GM21367 (cell line): ENCODE results near the gene DNAH2.
A peak's percentile ranks its signal among the peaks of the same experiment; 100 is the strongest.

Experiments
- ATAC-seq: cut with Tn5 transposase; IDR thresholded peaks from one replicate; pipeline ENCODE4 v1.9.1; 2021; ENCODE audit not compliant: unreplicated experiment

Gene DNAH2

DNA sequence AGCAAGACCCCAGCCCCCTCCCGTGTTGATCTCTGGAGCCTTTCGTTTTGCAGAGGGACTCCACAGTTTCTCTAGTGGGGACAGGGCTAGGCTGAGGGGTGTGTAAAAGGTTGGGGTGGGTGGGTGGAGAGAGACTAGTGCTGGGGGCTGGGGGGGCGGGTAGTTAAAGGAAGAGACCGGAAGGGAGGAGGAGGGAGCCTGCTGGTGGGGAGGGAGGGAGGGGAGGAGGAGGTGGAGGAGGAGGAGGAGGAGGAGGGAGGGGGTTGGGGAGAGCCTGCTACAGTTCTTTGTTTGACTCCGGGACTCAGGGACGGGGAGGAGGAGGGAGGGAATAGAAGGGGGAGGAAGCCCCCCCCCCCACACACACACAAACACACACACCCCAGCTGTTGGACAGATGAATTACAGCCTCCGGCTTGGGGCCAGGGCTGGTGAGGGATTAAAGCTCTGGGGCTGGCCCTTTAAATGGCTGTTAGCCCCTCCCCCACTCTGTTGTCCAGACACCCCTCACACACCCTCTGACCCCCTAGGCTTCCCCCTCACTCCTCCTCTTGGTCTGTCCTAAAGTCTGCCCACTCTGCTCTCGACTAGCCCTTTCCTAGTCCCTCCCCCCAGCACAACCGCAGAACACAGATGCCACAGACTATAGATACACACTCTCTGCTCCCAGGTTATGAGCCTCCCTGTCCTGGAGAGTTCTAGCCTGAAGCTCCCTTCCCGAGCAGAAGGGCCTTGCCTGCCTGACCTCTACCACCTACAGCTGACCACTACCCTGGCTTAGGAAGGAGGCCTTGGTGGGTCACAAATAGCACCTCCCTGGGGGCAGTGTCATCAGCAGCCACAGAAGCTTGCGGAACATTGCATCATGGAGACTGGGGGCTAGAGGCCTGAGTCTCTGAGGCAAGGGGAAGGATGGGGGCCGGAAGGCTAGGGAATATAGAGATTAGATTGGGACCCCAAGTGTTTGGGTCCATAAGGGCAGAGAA lies 120.8 kb downstream of the DNAH2 start:
- no peak for ATAC-seq

DNA sequence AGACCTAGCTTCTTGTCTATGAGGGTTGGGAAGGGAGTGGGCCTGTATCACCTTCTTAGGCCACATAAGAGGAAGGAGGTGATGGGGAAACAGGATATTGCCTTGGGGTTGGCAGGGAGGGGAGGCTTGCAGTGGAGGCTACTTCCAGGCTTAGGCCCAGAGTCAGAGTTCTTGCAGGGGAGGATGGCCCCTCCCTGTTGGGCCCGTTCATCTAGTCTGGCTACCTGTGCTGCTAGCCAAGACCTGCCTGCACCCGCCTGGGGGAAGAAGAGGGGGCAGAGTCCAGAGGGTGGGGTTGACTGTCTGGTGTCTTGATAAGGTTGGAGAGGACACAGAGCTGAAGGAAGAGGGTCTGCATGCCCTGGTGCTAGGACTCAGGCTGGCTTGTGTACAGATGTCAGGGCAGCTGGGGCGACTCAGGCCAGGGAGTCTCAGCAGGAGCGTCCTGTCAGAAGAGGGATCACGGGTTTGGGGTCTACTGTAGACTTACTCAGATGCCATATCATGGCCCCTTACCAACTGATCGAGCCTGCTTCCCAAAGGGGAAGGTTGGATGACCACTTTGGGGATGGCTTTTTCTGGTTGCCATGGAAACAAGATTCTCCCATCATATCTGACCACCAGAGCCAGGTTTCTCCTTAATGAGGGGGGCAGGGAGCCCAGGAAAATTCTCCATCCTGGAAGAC lies 121.8 kb downstream of the DNAH2 start:
- ATAC-seq, result no peak

GRCh38 chr17:7839876-7840261 lies 122.3 kb downstream of the DNAH2 start:
- no peak for ATAC-seq

GRCh38 chr17:7840441-7840840 lies 122.9 kb downstream of the DNAH2 start:
- no peak for ATAC-seq

- ATAC-seq, result no peak
Observed at GRCh38 chr17:7840875-7841274, 123.3 kb downstream of the DNAH2 start.

DNA sequence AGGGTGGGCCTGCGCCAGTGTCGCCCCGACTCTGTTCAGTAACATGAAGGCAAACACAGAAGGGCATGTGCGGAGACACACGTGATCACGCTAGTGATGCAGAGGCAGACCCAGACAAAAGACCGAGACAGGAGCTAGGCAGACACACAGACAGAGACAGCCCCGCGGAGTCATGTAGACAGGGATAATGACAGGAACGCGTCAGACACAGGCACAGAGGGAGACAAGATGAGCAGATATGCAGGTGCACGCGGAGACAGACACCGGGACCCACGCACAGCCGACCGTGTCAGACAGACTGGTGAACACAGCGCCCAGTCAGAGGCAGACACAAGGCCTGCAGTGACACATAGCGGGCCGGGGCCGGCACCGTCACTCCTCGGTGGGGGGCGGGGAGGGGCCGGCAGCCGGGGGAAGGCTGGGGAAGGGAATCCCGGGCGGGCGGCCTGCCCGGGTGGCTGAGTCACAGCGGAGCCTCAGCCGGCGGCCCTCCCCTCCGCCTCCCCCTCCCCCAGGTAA lies 123.9 kb downstream of the DNAH2 start:
- ATAC-seq, result no peak

DNA sequence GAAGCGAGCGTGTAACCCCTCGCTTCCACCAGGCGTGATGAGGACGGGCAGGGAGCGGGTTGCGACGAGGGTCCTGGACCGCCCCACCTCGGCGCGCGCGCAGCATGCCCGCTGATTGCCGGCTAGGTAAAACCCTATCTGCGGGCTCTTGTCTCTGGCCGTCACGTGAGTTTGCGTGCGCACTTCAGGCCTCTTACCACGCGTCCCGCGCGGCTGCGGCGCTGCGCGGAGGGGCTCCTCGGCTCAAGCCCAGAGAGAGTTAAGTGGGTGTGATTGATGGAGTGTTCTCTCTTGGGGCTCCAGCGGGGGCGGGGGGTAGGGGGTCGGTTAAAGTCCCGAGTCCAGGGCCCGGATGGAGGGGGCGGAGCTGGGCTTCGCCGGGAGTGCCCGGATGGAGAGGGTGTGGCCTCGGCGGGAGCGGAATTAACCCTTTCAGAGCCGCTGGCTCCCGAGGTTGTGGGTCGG lies 124.4 kb downstream of the DNAH2 start:
- ATAC-seq, result no peak

DNA sequence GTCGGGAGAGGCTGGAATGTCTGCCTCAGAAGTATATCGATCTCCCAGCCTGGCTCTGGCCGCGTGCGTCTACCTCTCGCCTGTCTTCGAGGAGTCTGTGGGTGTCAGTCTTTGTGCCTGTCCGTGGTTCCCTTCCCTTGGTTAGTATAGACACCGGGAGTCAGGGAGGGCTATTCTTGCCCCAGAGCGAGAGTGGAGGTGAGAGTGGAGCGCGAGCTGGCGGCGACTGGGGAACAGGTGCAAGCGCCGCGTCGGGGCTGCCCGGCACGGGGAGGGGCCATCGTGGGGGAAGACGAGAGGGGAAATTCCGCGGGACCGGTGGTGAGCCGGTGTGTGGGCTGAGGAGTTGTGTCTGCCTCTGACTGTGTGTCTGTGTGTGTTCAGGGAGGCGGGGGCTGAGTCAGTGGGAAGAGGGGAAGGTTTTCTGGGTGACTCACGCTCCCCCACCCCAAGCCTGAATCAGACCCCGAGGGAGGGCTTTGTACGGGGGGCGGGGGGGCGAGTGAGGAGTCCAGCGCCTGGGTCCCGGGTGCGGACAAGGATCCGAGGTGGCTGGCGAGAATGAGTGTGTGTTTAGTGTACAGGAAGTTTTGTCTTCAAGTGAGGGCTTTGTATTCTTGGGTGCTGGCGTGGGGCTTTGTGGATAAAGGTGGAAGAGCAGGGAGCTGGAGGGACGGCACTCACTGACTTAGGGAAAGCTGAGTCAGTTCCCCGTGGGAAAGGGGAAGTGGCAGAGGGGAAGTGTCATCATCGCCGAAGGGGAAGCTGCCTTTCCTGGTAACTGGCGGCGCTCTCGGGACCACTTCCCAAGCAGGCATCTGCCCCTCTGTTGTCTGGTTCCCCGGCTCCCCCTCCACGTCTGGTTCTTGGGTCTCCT lies 125.1 kb downstream of the DNAH2 start:
- ATAC-seq, result no peak

DNA sequence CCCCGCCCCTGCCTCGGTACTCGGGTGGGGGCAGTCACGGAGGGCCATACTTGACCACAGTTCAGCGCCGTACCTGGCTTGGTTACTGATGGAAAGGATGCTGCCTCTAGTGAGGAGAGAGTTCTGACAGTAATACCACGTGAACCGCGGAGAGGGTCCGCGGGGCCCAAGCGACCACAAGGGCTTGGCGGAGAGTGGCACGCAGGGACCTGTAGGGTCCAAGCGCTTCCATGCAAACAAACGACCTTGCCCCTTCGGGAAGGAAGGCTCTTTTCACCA lies 125.7 kb downstream of the DNAH2 start:
- ATAC-seq, result no peak

DNA sequence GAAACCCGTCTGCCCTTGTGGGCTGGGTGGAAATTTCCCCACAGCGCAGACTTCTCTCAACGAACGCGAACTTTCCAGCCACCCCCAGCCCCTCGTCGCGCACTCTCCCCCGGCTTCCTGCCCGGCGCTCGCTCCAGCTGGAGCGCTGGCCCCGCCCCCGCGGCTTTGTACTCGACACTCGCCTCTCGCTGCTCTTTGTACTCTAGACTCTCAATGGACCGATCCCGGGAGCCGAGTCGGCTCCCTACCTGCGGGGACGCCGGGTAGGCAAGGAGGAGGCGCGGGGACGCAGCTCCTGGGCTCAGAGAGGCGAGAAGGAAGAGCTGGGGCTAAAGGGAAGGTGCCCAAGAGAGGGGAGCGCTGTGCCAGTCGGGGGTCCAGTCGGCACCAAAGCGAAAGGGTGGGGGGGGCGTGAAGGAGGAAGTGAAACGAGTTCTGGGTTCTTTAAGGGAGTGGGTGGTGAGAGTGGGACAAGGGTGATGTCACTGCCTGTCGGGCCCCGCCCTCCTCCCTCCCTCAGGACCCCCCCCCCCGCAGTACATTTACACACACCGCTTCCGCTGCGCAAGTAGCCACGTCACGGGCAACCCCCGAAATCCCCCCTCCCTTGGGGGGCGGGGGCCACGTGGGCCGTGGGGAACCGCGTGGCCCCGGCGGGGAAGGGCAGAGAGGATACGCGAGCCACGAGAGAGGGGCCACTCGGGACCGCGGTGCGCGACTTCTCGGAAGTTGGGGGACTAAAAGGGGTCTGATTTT lies 126.2 kb downstream of the DNAH2 start:
- ATAC-seq, result no peak

GRCh38 chr17:7844292-7845154 lies 127.0 kb downstream of the DNAH2 start:
- peak; percentile 29 for ATAC-seq

DNA sequence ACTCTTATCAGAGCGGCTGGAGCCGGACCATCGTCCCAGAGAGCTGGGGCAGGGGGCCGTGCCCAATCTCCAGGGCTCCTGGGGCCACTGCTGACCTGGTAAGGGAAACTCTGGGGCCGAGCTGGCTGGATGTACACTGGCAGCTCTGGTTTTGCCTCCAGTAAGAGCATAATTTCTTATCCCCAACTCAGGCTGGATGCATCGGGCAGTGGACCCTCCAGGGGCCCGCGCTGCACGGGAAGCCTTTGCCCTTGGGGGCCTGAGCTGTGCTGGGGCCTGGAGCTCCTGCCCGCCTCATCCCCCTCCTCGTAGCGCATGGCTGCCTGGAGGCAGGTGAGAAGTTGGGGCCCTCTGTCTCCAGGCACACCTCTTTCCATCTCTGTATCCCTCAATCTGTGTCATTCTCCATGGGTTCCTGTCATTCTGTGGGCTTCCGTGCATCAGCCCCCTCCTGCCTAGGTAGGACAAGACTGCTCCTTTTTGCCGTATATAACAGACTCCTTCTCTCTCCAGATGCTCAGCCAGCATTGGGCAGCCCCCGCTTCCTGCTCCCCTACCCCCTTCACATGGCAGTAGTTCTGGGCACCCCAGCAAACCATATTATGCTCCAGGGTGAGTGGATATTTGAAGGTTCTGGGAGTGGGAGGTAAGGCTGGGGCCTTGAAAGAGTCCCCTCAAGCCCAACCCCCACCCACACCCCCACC lies 128.0 kb downstream of the DNAH2 start:
- no peak for ATAC-seq

DNA sequence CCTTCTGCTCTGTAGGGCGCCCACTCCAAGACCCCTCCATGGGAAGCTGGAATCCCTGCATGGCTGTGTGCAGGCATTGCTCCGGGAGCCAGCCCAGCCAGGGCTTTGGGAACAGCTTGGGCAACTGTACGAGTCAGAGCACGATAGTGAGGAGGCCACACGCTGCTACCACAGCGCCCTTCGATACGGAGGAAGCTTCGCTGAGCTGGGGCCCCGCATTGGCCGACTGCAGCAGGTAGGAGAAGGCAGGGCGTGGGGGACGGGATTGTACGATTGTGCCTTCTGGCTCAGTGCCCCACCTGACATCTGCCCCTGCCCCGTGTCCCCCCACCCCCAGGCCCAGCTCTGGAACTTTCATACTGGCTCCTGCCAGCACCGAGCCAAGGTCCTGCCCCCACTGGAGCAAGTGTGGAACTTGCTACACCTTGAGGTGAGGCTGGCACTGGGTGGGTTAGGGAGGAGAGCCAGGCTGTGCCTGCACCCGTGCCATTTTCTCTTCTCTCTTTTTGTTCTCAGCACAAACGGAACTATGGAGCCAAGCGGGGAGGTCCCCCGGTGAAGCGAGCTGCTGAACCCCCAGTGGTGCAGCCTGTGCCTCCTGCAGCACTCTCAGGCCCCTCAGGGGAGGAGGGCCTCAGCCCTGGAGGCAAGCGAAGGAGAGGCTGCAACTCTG lies 128.7 kb downstream of the DNAH2 start:
- ATAC-seq, result no peak

- ATAC-seq, result no peak
Observed at GRCh38 chr17:7846765-7847661, 129.5 kb downstream of the DNAH2 start.

GRCh38 chr17:7848131-7848579 lies 130.6 kb downstream of the DNAH2 start:
- no peak for ATAC-seq

DNA sequence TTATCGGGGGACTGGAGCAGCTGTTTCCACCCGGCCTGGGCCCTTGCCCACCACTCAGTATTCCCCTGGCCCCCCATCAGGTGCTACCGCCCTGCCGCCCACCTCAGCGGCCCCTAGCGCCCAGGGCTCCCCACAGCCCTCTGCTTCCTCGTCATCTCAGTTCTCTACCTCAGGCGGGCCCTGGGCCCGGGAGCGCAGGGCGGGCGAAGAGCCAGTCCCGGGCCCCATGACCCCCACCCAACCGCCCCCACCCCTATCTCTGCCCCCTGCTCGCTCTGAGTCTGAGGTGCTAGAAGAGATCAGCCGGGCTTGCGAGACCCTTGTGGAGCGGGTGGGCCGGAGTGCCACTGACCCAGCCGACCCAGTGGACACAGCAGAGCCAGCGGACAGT lies 131.2 kb downstream of the DNAH2 start:
- ATAC-seq, result no peak

DNA sequence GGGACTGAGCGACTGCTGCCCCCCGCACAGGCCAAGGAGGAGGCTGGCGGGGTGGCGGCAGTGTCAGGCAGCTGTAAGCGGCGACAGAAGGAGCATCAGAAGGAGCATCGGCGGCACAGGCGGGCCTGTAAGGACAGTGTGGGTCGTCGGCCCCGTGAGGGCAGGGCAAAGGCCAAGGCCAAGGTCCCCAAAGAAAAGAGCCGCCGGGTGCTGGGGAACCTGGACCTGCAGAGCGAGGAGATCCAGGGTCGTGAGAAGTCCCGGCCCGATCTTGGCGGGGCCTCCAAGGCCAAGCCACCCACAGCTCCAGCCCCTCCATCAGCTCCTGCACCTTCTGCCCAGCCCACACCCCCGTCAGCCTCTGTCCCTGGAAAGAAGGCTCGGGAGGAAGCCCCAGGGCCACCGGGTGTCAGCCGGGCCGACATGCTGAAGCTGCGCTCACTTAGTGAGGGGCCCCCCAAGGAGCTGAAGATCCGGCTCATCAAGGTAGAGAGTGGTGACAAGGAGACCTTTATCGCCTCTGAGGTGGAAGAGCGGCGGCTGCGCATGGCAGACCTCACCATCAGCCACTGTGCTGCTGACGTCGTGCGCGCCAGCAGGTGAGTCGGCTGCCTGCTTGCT lies 131.7 kb downstream of the DNAH2 start:
- ATAC-seq, result no peak
